ENCODE data around the gene ANKMY1. TPM values are rescaled to one million over a fixed set of nuclear protein-coding genes. Genes with fewer than 3 reads are reported as not detected.

ANKMY1 gene
- total RNA-seq, 1 donor from 2014 or later, result 5.1 TPM

GRCh38 chr2:240468303-240469238, 89.2 kb downstream of the ANKMY1 start:
- ATAC-seq (no peak), DNase-seq (peak; percentile 29)
- intact Hi-C loops (cut with micrococcal nuclease), result no loop called here

DNA sequence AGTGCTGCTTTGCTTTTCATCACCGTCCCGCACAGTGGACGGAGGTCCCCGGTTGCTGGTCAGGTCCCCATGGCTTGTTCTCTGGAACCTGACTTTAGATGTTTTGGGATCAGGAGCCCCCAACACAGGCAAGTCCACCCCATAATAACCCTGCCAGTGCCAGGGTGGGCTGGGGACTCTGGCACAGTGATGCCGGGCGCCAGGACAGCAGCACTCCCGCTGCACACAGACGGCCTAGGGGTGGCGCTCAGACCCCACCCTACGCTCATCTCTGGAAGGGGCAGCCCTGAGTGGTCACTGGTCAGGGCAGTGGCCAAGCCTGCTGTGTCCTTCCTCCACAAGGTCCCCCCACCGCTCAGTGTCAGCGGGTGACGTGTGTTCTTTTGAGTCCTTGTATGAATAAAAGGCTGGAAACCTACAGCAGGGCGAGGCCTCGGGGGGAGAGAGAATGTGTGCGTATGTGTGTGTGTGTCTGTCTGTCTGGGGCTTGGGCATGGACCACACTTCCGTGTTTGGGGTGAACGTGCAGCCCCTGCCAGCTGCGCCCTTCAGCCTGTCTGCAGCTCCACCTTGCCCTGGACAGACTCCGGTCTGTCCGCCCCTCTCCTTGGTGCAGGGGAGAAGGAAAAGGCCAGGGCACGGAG, 90.0 kb downstream of the ANKMY1 start:
- ATAC-seq, result no peak
- DNase-seq, result peak; percentile 28
- intact Hi-C loops (cut with micrococcal nuclease), result no loop called here

- DNase-seq (no peak), ATAC-seq (no peak)
- intact Hi-C loops (cut with micrococcal nuclease), result no loop called here
Observed at GRCh38 chr2:240467149-240467642, 90.6 kb downstream of the ANKMY1 start.

DNA sequence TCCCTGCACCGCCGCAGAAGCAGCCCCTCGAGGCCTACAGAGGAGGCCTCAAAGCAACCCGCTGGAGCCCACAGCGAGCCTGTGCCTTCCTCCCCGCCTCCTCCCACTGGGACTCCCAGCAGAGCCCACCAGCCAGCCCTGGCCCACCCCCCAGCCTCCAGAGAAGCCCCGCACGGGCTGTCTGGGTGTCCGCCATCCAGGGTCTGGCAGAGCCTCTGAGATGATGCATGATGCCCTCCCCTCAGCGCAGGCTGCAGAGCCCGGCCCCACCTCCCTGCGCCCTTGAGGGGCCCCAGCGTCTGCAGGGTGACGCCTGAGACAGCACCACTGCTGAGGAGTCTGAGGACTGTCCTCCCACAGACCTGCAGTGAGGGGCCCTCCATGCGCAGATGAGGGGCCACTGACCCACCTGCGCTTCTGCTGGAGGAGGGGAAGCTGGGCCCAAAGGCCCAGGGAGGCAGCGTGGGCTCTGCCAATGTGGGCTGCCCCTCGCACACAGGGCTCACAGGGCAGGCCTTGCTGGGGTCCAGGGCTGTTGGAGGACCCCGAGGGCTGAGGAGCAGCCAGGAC, 91.1 kb downstream of the ANKMY1 start:
- ATAC-seq (peak; percentile 1), DNase-seq (peak; percentile 25)
- intact Hi-C loops (cut with micrococcal nuclease), result no loop called here

DNA sequence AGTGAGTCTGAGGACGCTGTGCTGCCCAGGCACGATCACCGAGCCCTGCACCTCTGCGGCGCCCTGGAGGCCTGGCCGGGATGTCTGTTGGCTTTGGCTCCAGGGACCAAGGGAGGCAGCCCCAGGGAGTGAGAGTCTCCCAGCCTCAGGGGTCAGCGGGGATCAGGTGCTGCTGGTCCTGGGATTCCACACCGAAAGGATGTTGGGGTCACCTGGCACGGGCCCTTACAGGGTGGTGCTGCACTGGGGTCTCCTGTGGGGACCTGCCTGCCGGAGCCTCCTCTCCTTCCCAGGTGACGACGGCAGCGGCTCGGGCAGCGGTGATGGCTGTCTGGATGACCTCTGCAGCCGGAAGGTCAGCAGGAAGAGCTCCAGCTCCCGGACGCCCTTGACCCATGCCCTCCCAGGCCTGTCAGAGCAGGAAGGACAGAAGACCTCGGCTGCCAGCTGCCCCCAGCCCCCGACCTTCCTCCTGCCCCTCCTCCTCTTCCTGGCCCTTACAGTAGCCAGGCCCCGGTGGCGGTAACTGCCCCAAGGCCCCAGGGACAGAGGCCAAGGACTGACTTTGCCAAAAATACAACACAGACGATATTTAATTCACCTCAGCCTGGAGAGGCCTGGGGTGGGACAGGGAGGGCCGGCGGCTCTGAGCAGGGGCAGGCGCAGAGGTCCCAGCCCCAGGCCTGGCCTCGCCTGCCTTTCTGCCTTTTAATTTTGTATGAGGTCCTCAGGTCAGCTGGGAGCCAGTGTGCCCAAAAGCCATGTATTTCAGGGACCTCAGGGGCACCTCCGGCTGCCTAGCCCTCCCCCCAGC, 91.8 kb downstream of the ANKMY1 start:
- intact Hi-C loops (cut with micrococcal nuclease), result no loop called here
- ATAC-seq (peak; percentile 64), DNase-seq (peak; percentile 47)

GRCh38 chr2:240465268-240465764, 92.5 kb downstream of the ANKMY1 start:
- intact Hi-C loops (cut with micrococcal nuclease), result no loop called here
- DNase-seq, result peak; percentile 29
- no peak for ATAC-seq

DNA sequence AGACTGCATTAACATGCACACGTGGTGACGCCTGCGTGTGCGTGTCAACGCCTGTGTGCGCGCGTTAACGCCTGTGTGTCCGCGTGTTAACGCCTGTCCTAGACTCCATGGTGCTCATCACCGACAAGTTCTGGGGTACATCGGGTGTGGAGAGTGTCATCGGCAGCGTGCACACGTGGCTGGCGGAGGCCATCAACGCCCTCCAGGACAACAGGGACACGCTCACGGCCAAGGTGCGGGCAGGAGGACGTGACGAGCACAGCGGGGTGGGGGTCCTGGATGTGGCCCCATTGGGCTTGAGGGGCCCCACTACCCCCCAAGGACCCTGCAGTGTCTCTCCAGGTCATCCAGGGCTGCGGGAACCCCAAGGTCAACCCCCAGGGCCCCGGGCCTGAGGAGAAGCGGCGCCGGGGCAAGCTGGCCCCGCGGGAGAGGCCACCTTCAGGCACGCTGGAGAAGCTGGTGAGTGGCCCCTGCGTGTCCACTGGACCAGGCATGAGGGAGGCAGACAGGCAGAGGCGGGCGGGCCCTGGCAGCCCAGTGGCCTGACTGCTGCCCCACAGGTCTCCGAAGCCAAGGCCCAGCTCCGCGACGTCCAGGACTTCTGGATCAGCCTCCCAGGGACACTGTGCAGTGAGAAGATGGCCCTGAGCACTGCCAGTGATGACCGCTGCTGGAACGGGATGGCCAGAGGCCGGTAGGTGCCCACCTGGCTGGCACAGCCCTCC, 93.1 kb downstream of the ANKMY1 start:
- intact Hi-C loops (cut with micrococcal nuclease), result no loop called here
- no peak for ATAC-seq
- DNase-seq, result peak; percentile 24

GRCh38 chr2:240463866-240464481, 93.8 kb downstream of the ANKMY1 start:
- ATAC-seq, result no peak
- intact Hi-C loops (cut with micrococcal nuclease), result no loop called here

GRCh38 chr2:240463274-240463865, 94.4 kb downstream of the ANKMY1 start:
- intact Hi-C loops (cut with micrococcal nuclease), result no loop called here
- DNase-seq (peak; percentile 24), ATAC-seq (no peak)

More at GRCh38 chr2:240463866-240464481, 93.8 kb downstream of the ANKMY1 start:
- peak; percentile 12 for DNase-seq

- ATAC-seq (no peak), DNase-seq (peak; percentile 17)
- intact Hi-C loops (cut with micrococcal nuclease), result no loop called here
Observed at GRCh38 chr2:240462707-240463273, 95.0 kb downstream of the ANKMY1 start.

DNA sequence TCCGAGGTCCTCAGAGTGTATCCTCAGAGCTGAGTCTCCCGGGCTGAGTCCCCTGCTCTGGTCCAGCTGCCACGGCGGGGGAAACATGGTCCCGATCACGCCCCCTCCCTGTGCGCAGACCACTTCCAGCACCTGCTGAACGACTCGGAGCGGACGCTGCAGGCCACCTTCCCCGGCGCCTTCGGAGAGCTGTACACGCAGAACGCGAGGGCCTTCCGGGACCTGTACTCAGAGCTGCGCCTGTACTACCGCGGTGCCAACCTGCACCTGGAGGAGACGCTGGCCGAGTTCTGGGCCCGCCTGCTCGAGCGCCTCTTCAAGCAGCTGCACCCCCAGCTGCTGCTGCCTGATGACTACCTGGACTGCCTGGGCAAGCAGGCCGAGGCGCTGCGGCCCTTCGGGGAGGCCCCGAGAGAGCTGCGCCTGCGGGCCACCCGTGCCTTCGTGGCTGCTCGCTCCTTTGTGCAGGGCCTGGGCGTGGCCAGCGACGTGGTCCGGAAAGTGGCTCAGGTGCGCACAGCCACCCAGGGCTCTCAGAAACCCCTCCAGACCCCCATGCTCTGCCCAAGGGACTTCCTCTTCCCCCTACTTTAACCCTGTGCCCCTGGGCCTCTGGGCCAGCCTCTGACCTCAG, 95.6 kb downstream of the ANKMY1 start:
- ATAC-seq (no peak), DNase-seq (peak; percentile 28)
- intact Hi-C loops (cut with micrococcal nuclease), result no loop called here

DNA sequence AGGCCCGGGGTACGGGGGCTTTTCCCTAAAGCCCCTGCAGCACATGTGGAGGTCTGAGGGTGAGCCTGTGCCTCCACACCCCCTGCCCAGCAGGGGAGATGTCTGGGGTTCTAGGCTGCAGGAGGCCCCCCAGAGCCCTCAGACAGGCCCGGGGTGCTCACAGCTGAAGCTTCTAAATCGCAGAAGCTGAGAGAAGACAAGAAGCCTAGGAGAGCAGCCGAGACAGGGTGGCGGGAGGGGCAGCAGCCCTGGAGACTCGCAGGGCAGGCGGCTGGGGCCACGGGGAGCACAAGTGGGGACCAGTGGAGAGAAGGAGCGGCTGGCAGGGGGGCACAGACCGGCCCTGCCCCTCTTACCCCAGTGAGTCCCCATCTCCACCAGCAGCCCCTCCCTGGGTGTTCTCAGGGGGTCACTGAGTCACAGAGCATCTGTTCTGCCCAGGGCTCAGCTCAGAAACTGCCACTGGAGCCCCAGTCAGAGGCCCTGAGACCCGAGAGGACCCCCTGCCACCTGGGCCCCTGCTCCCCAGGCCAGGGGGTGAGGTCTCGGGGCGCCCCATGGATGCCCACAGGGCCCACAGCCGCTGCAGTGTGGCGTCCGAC, 96.2 kb downstream of the ANKMY1 start:
- DNase-seq, result peak; percentile 27
- intact Hi-C loops (cut with micrococcal nuclease), result no loop called here
- ATAC-seq, result no peak

DNA sequence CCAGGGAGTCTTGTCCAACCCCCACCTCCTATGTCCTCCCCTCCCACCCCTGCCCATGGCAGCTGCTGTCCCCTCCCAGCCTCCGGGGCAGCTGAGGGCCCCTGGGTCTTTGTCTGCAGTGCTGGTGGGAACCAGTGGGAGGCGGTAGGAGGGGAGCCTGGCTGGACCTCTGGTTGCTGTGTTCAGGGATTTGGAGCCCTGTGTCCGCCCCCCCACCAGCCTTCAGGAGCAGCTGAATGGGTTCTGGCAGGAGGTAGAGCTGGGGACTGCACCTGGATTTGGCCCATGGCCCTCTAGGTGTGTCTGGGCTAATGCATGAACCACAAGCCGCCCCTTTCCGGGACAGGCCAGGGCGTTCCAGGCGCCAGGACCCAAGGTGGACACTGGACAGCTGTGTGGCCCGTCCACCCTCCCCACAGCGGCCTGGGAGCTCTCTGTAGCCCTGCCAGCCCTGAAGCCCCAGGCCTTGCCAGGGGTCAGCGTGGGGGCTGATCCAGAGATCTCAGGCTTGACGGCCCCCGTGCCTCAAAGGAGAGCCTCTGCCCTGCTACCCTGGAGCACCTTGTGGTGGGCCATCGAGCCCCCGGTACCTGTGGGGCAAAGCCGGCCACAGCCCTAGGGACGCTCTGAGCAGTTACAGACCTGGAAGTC, 96.9 kb downstream of the ANKMY1 start:
- intact Hi-C loops (cut with micrococcal nuclease), result no loop called here
- ATAC-seq (no peak), DNase-seq (peak; percentile 18)

GRCh38 chr2:240460253-240460711, 97.5 kb downstream of the ANKMY1 start:
- intact Hi-C loops (cut with micrococcal nuclease), result no loop called here
- ATAC-seq, result no peak
- DNase-seq, result peak; percentile 13

- intact Hi-C loops (cut with micrococcal nuclease), result no loop called here
- peak; percentile 25 for DNase-seq
- ATAC-seq, result no peak
Observed at GRCh38 chr2:240459401-240460252, 98.2 kb downstream of the ANKMY1 start.
